ENCODE data around the gene SH3RF3.

Gene SH3RF3

GRCh38 chr2:109422071-109422757 lies 293.2 kb downstream of the SH3RF3 start:
- Histone ChIP-seq H3K4me3 (IDR thresholded peaks at IDR 0.05; ENCODE audit: insufficient read depth, low read depth, low read length) (no peak overlapping the region), H3K27me3 (ENCODE audit: insufficient read depth, low read depth) (no peaks in the 10 kb centered on the region), H3K4me1 (ENCODE audit: low read depth, poor library complexity, severe bottlenecking) (no peaks in the 10 kb centered on the region), H2AFZ (ENCODE audit: low read depth) (no peak overlapping the region), H4K20me1 (ENCODE audit: insufficient read depth) (no peaks in the 10 kb centered on the region), H3K36me3 (ENCODE audit: insufficient read depth) (no peaks in the 10 kb centered on the region), H3K79me2 (ENCODE audit: insufficient read depth, low read depth) (no peaks in the 10 kb centered on the region), H3K27ac (no peak overlapping the region), H3K9ac (no peak overlapping the region), H3K4me2 (no peak overlapping the region)
- TF ChIP-seq CTCF (conservative IDR thresholded peaks at IDR 0.05; ENCODE audit: low read depth, low read length) = no peak

- Histone ChIP-seq H3K4me1 (ENCODE audit: low read depth, poor library complexity, severe bottlenecking) (no peaks in the 10 kb centered on the region), H3K9ac (no peak overlapping the region), H3K4me3 (IDR thresholded peaks at IDR 0.05; ENCODE audit: insufficient read depth, low read depth, low read length) (no peak overlapping the region), H2AFZ (ENCODE audit: low read depth) (no peak overlapping the region), H3K27me3 (ENCODE audit: insufficient read depth, low read depth) (no peaks in the 10 kb centered on the region), H3K36me3 (ENCODE audit: insufficient read depth) (no peaks in the 10 kb centered on the region), H3K27ac (no peak overlapping the region), H3K4me2 (no peak overlapping the region), H3K79me2 (ENCODE audit: insufficient read depth, low read depth) (no peaks in the 10 kb centered on the region), H4K20me1 (ENCODE audit: insufficient read depth) (no peaks in the 10 kb centered on the region)
- no peak for TF ChIP-seq CTCF (conservative IDR thresholded peaks at IDR 0.05; ENCODE audit: low read depth, low read length)
These were observed 293.9 kb downstream of the SH3RF3 start for GRCh38 chr2:109422758-109423500.

- Histone ChIP-seq H3K79me2 (ENCODE audit: insufficient read depth, low read depth) (no peaks in the 10 kb centered on the region), H4K20me1 (ENCODE audit: insufficient read depth) (no peaks in the 10 kb centered on the region), H3K4me1 (ENCODE audit: low read depth, poor library complexity, severe bottlenecking) (no peaks in the 10 kb centered on the region), H3K9ac (no peak overlapping the region), H2AFZ (ENCODE audit: low read depth) (no peak overlapping the region), H3K36me3 (ENCODE audit: insufficient read depth) (no peaks in the 10 kb centered on the region), H3K4me2 (no peak overlapping the region), H3K4me3 (IDR thresholded peaks at IDR 0.05; ENCODE audit: insufficient read depth, low read depth, low read length) (no peak overlapping the region), H3K27ac (no peak overlapping the region), H3K27me3 (ENCODE audit: insufficient read depth, low read depth) (no peaks in the 10 kb centered on the region)
- no peak for TF ChIP-seq CTCF (conservative IDR thresholded peaks at IDR 0.05; ENCODE audit: low read depth, low read length)
These were observed 294.8 kb downstream of the SH3RF3 start for GRCh38 chr2:109423556-109424359.

GRCh38 chr2:109425411-109425810 lies 296.4 kb downstream of the SH3RF3 start:
- H2AFZ ChIP-seq (ENCODE audit: low read depth) = no peak overlapping the region
- no peak for TF ChIP-seq CTCF (conservative IDR thresholded peaks at IDR 0.05; ENCODE audit: low read depth, low read length)
- H4K20me1 ChIP-seq (ENCODE audit: insufficient read depth) = no peaks in the 10 kb centered on the region
- H3K9ac ChIP-seq = no peak overlapping the region
- H3K36me3 ChIP-seq (ENCODE audit: insufficient read depth) = no peaks in the 10 kb centered on the region
- H3K79me2 ChIP-seq (ENCODE audit: insufficient read depth, low read depth) = no peaks in the 10 kb centered on the region
- no peak overlapping the region for H3K4me3 ChIP-seq (IDR thresholded peaks at IDR 0.05; ENCODE audit: insufficient read depth, low read depth, low read length)
- no peaks in the 10 kb centered on the region for H3K27me3 ChIP-seq (ENCODE audit: insufficient read depth, low read depth)
- no peaks in the 10 kb centered on the region for H3K4me1 ChIP-seq (ENCODE audit: low read depth, poor library complexity, severe bottlenecking)
- no peak overlapping the region for H3K4me2 ChIP-seq
- H3K27ac ChIP-seq = no peak overlapping the region

Data from KMS-11 (cell line).